Natural killer cell (primary cell): ENCODE data around the gene HSPB9. TPM values are rescaled to one million over a fixed set of nuclear protein-coding genes. Genes with fewer than 3 reads are reported as not detected.

Experiments
- ATAC-seq, 3 donors: fragments of 150-1000 bp in 2 of 3; fragments of 200-7000 bp in 1 of 3; cut with Tn5 transposase; 1 replicate in 1 of 3; 2 replicates in 2 of 3; pipeline ENCODE4 v1.10.0; 2021; ENCODE audit warnings: mild to moderate bottlenecking in 2 of 3, moderate library complexity in 2 of 3
- DNase-seq, 2 donors: peaks; one replicate each; pipeline versions ENCODE4 v3.0.0 to v3.0.0-alpha.2; 2013 to 2021; ENCODE audit warnings: mixed read lengths in 1 of 2
- H3K27ac ChIP-seq: one replicate; pipeline ENCODE4 v1.5.1; 2013; ENCODE audit warnings: mild to moderate bottlenecking, low read length
- H3K27me3 ChIP-seq: one replicate; pipeline ENCODE4 v1.6.1; 2013; ENCODE audit warnings: low read length; ENCODE audit not compliant: control insufficient read depth, insufficient read depth
- H3K36me3 ChIP-seq: one replicate; pipeline ENCODE4 v1.6.1; 2013; ENCODE audit warnings: low read length; ENCODE audit not compliant: control insufficient read depth, insufficient read depth
- H3K4me1 ChIP-seq: one replicate; pipeline ENCODE4 v1.6.1; 2013; ENCODE audit warnings: low read length; ENCODE audit not compliant: control insufficient read depth, insufficient read depth
- H3K4me3 ChIP-seq: one replicate; pipeline ENCODE4 v1.5.1; 2013; ENCODE audit warnings: low read length
- H3K9me3 ChIP-seq: one replicate; pipeline ENCODE4 v1.6.1; 2013; ENCODE audit warnings: low read length; ENCODE audit not compliant: control insufficient read depth, insufficient read depth
- H3K27ac Mint-ChIP-seq, 2 donors: one replicate each; pipeline ENCODE4 v1.8.0; 2022; ENCODE audit warnings: mild to moderate bottlenecking in 2 of 2, mixed read lengths in 2 of 2, moderate library complexity in 1 of 2
- H3K27me3 Mint-ChIP-seq, 2 donors: one replicate each; pipeline ENCODE4 v1.8.0; 2022; ENCODE audit warnings: low read depth in 2 of 2, mixed read lengths in 2 of 2
- H3K36me3 Mint-ChIP-seq: one replicate; pipeline ENCODE4 v1.8.0; 2022; ENCODE audit warnings: mixed read lengths
- H3K4me1 Mint-ChIP-seq, 2 donors: one replicate each; pipeline ENCODE4 v1.8.0; 2022; ENCODE audit warnings: mixed read lengths in 2 of 2
- H3K4me3 Mint-ChIP-seq: one replicate; pipeline ENCODE4 v1.8.0; 2022; ENCODE audit warnings: mild to moderate bottlenecking, moderate library complexity, mixed read lengths
- H3K9me3 Mint-ChIP-seq, 2 donors: one replicate each; pipeline ENCODE4 v1.8.0; 2022; ENCODE audit warnings: mixed read lengths in 2 of 2
- WGBS: methylation state at CpG from one replicate; pipeline ENCODE4 v1.1.7; 2013; ENCODE audit warnings: missing lambda C conversion rate; ENCODE audit not compliant: insufficient coverage; 5-methylcytosine and 5-hydroxymethylcytosine counted together
- intact Hi-C: fragments of 100-400 bp; cut with micrococcal nuclease; formaldehyde crosslinking; loops from one replicate; pipeline ENCODE4 v1.14.2; 2022
- total RNA-seq, 4 donors: library from RNA; stranded (reverse); fragments of 120-200 nt in 1 of 4; gene quantifications; one replicate each; pipeline versions ENCODE4 v1.2.3 to v1.2.4, GENCODE V29; 2013 to 2022
- TF ChIP-seq, protein P1 (sequence below): fragments of 200-600 bp; IDR thresholded peaks from one replicate; pipeline ENCODE4 v1.8.0; 2022; ENCODE audit warnings: antibody characterized with exemption

HSPB9 gene
- total RNA-seq, 3 donors from 2014 or later (not counting 1 experiment from before 2014, with no cell fraction given) = not detected

DNA sequence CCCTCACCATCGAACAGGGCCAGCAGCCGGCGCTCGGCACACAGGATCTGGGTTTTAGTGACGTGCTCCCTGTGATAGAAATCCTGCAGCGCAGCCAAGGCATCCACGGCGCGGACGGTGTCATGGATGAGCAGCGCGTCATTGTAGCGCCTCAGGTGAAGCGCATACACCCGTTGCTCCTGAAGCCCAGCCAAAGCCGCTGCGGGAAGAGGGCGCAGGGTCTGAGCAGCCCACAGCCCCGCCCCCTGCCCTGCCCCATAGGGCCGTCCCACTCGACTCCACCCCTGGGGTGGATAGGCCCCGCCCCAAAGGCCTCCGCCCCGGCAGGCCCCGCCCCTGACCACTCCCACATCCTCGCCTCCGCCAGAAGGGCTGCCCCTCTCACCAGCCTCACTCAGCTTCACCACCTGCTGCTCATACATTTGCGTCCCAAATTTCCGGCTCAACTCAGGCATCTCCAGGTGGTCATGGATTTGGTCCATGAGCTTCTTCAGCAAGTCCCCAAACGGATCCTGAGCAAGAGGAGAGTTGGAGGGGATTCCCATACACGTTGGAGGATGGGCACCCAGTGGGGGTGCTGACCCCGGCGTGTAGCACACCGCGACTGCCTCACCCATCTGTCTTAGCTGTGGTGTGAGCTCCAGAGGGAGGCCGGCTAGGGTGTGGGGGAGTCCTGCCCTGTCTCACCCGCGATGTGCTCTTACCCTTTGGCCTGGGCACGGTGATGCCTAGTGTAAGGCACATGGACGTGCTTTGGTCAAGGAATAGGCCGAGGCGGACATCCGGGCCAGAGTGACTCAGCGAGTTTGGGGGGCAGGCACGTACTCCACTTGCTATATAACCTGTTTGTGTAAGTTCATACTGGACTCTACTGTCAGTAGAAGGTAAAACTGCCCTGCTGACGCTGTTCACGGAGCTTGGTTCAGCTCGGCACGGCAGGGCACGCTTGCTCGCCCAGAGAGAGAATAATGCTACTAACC lies 14.7 kb upstream of the HSPB9 start:
- Mint-ChIP-seq H3K4me1 (peaks cover 9 to 28% of the 10 kb centered on the region in 2 donors), H3K9me3 (no peaks in the 10 kb centered on the region), H3K36me3 (no peaks in the 10 kb centered on the region), H3K27ac (peak overlapping the region; percentile 29 to 31), H3K4me3 (peak overlapping the region; percentile 28), H3K27me3 (no peaks in the 10 kb centered on the region)
- WGBS = 46% methylated on average over 51 of the region's 51 CpGs
- H3K4me1 ChIP-seq = peaks cover 30% of the 10 kb centered on the region
- intact Hi-C loops = no loop called here
- no peaks in the 10 kb centered on the region for H3K9me3 ChIP-seq
- peak; percentile 78 to 93 (median 89) for ATAC-seq
- peaks cover 23% of the 10 kb centered on the region for H3K36me3 ChIP-seq
- DNase-seq = peak; percentile 79 to 92
- no peaks in the 10 kb centered on the region for H3K27me3 ChIP-seq
- TF ChIP-seq, protein P1, sequence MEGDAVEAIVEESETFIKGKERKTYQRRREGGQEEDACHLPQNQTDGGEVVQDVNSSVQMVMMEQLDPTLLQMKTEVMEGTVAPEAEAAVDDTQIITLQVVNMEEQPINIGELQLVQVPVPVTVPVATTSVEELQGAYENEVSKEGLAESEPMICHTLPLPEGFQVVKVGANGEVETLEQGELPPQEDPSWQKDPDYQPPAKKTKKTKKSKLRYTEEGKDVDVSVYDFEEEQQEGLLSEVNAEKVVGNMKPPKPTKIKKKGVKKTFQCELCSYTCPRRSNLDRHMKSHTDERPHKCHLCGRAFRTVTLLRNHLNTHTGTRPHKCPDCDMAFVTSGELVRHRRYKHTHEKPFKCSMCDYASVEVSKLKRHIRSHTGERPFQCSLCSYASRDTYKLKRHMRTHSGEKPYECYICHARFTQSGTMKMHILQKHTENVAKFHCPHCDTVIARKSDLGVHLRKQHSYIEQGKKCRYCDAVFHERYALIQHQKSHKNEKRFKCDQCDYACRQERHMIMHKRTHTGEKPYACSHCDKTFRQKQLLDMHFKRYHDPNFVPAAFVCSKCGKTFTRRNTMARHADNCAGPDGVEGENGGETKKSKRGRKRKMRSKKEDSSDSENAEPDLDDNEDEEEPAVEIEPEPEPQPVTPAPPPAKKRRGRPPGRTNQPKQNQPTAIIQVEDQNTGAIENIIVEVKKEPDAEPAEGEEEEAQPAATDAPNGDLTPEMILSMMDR = no peak
- H3K4me3 ChIP-seq = no peak overlapping the region
- no peak overlapping the region for H3K27ac ChIP-seq

DNA sequence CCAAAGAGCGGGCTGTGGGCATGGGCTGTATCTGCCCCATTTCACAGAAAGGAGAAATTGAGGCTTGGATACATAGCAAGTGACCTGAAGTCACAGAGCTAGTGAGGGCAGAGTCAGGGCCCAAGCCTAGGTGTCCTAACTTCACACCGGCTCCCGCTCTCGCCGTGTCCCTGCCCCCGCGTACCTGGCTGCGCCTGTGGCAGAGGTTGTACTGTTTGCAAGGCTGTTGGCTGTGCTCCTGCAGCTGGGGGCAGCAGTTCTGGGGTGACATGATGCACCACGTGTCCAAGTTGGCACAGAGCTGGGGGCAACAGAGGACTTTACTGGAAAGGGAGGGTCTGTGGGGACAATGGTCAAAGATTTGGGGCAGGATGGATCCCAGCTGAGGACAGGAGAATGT lies 13.5 kb upstream of the HSPB9 start:
- Mint-ChIP-seq H3K4me3 (peak overlapping the region; percentile 64), H3K9me3 (no peaks in the 10 kb centered on the region), H3K27me3 (no peaks in the 10 kb centered on the region), H3K27ac (peak overlapping the region in 1 of 2 donors; percentile 51), H3K36me3 (no peaks in the 10 kb centered on the region), H3K4me1 (peaks cover 9 to 29% of the 10 kb centered on the region in 2 donors)
- intact Hi-C loops = no loop called here
- Histone ChIP-seq H3K4me1 (peaks cover 36% of the 10 kb centered on the region), H3K27me3 (no peaks in the 10 kb centered on the region), H3K4me3 (no peak overlapping the region), H3K36me3 (peaks cover 20% of the 10 kb centered on the region), H3K27ac (no peak overlapping the region), H3K9me3 (no peaks in the 10 kb centered on the region)
- DNase-seq = no peak
- no peak for ATAC-seq
- TF ChIP-seq, protein P1 = no peak
- 96% methylated on average over 9 of the region's 9 CpGs for WGBS

DNA sequence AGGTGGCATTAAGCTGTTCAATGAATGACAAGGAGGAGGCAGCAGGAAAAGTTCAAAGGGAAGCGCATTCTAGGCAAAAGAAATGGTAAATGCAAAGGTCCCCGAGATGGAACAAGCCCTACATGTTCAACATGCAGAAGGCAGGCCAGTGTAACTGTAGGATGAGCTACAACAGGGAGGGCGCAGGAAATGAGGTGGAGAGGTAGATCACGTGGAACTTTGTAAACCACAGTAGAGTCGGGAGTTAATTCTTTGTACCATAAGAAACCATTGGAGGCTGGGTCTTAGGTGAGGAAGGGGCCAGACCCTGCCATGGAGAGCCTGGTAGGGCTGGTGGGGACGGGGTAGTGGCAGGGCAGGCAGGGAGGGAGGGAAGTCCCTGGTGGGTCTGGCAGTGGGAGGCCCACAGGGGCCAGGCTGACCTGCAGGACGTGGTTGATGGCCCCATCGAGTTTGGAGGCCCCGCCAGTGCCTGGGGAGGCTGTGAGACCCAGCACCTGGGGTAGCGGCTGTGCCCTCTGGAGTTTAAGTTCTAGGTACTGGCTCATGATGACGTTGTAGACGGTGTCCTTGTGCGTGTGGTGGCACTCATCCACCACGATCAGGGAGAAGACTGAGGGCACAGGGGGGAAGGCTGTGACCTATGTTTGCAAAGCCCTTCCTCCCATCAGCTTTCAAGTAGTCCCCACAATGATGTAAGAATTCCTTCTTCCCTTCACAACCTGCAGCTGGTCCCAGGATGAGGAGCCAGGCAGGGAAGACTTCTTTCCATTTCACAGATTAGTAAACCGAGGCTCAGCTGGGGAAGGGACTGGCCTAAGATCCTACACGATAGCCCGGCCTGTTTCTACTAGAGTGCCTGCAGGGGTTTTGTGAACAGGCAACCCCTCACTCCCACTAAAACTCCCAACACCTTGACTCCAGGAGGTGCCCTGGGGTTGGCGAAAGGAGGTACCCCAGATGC lies 12.0 kb upstream of the HSPB9 start:
- no peaks in the 10 kb centered on the region for H3K36me3 Mint-ChIP-seq
- peak overlapping the region; percentile 40 for H3K4me3 Mint-ChIP-seq
- peak overlapping the region; percentile 5 to 95 for H3K27ac Mint-ChIP-seq
- ATAC-seq = no peak
- no peaks in the 10 kb centered on the region for H3K27me3 ChIP-seq
- no peak overlapping the region for H3K4me3 ChIP-seq
- H3K4me1 Mint-ChIP-seq = peaks cover 9 to 29% of the 10 kb centered on the region in 2 donors
- no peaks in the 10 kb centered on the region for H3K9me3 Mint-ChIP-seq
- peaks cover 42% of the 10 kb centered on the region for H3K4me1 ChIP-seq
- peak in 1 of 2 donors; percentile 21 for DNase-seq
- H3K9me3 ChIP-seq = no peaks in the 10 kb centered on the region
- H3K36me3 ChIP-seq = peaks cover 13% of the 10 kb centered on the region
- H3K27ac ChIP-seq = no peak overlapping the region
- intact Hi-C loops = no loop called here
- no peaks in the 10 kb centered on the region for H3K27me3 Mint-ChIP-seq
- WGBS = 89% methylated on average over 18 of the region's 18 CpGs
- TF ChIP-seq, protein P1 = no peak
